BLaER1 (cell line): ENCODE measurements around the gene MCU.

ENCODE experiments used
- H3K27ac ChIP-seq: shearing (Covaris generic); formaldehyde crosslinking; 2 replicates; pipeline ENCODE4 v1.8.1; 2022
- H3K27me3 ChIP-seq: shearing (Covaris generic); formaldehyde crosslinking; 2 replicates; pipeline ENCODE4 v1.8.1; 2022
- H3K36me3 ChIP-seq: shearing (Covaris generic); formaldehyde crosslinking; 2 replicates; pipeline ENCODE4 v1.8.1; 2022
- H3K4me1 ChIP-seq: shearing (Covaris generic); formaldehyde crosslinking; 2 replicates; pipeline ENCODE4 v1.8.1; 2022
- H3K4me2 ChIP-seq: shearing (Covaris generic); formaldehyde crosslinking; 2 replicates; pipeline ENCODE4 v1.8.1; 2022
- H3K4me3 ChIP-seq: shearing (Covaris generic); formaldehyde crosslinking; 2 replicates; pipeline ENCODE4 v1.8.1; 2022
- H3K9ac ChIP-seq: shearing (Covaris generic); formaldehyde crosslinking; 2 replicates; pipeline ENCODE4 v1.8.1; 2022
- H3K9me3 ChIP-seq: shearing (Covaris generic); formaldehyde crosslinking; 2 replicates; pipeline ENCODE4 v1.8.1; 2022
- H4K20me1 ChIP-seq: shearing (Covaris generic); formaldehyde crosslinking; 2 replicates; pipeline ENCODE4 v1.8.1; 2022
- Cebpa-rat ChIP-seq: shearing (Covaris generic); IDR thresholded peaks from 2 replicates; pipeline ENCODE4 v1.8.1; 2022

MCU gene

DNA sequence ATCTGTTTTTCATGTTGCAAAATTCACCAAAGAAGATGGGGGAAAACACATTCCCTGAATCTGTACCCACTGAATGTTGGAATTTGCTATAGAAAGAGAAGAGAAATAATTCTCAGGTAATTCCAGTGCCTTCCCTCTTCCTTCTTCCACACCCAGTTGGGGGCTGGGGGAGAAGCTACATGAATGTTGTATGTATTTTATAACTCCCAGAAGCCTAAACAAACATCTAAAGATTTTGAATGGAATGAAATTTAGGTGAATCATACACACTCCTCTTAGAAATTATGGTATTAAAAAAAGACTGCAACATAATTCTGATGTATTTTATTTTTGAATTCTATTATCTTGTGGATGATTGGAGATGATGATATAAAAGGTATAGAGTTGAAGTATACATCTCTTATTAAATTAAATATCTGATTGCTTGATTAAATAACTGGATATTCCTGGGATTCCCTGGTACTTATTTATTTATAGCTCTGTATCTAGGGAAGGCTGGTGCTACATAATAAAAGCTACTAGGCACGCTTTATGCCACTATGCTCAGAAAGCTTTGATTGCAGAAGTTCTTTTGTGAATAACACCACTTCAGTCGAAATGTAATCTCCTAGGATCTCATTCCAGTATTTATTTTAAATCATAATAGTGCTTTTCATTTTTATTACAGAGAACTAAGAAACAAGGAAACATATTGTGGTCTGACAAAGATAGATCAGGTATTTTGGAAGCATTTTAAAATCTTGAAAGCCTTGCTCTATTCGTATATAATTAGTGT, 98.5 kb downstream of the MCU start:
- H3K4me2 ChIP-seq: no peak overlapping the region
- no peaks in the 10 kb centered on the region for H3K27me3 ChIP-seq
- no peak overlapping the region for H3K4me3 ChIP-seq
- no peak overlapping the region for H3K9ac ChIP-seq
- no peaks in the 10 kb centered on the region for H3K36me3 ChIP-seq
- no peak for TF ChIP-seq Cebpa-rat
- no peak overlapping the region for H3K27ac ChIP-seq
- H3K4me1 ChIP-seq: peaks cover 26% of the 10 kb centered on the region
- H4K20me1 ChIP-seq: peaks cover 21% of the 10 kb centered on the region; the same call in 1 of the 2 replicates
- H3K9me3 ChIP-seq: no peaks in the 10 kb centered on the region

DNA sequence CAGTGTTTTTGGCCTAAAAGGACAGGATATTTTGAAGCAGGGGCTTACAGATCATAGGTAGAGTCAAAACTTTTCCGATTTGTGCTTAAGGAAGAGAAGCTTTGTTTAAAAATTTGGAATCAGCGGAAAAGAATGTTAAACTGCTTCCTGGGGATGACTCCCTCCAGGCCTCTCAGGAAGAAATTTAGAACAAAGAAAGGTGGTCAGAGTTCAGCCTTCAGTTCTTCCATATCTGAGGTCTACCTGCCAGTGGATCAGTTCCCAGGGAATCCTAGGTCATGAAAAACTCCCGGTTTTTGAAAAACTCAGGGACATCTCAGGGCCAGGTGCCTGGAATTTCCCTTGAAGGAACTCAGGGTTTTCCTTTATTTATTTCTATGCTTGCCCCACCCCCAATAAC, 100.3 kb downstream of the MCU start:
- Histone ChIP-seq H3K4me3 (no peak overlapping the region), H3K4me1 (peaks cover 24% of the 10 kb centered on the region), H3K9me3 (no peaks in the 10 kb centered on the region), H3K36me3 (no peaks in the 10 kb centered on the region), H4K20me1 (peaks cover 21% of the 10 kb centered on the region; the same call in 1 of the 2 replicates), H3K4me2 (no peak overlapping the region), H3K27ac (no peak overlapping the region), H3K27me3 (no peaks in the 10 kb centered on the region), H3K9ac (no peak overlapping the region)
- no peak for TF ChIP-seq Cebpa-rat

DNA sequence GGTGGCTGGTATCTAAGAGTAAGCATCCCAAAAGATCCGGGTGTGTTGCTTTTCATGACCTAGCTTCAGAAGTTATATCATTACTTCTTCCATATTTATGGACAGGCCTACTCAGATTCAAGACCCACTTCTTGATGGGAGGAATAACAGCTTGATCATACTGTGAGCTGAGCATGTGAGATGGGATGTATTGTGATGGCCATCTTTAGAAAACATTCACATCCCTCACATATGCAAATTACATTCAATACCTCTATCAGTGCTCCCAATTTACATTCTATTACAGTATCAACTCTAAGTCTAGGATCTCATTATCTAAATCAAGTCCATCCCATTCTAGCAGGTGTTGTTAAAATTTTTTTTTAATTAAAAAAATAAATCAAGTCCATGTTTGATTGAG, 101.8 kb downstream of the MCU start:
- H3K27ac ChIP-seq: no peak overlapping the region
- no peaks in the 10 kb centered on the region for H3K27me3 ChIP-seq
- H3K4me2 ChIP-seq: no peak overlapping the region

GRCh38 chr10:72794260-72794659, 102.3 kb downstream of the MCU start:
- H4K20me1 ChIP-seq: peaks cover 8% of the 10 kb centered on the region; the same call in 1 of the 2 replicates
- no peak overlapping the region for H3K9ac ChIP-seq
- H3K36me3 ChIP-seq: no peaks in the 10 kb centered on the region
- no peak overlapping the region for H3K27ac ChIP-seq
- H3K4me2 ChIP-seq: no peak overlapping the region
- H3K4me3 ChIP-seq: no peak overlapping the region
- no peaks in the 10 kb centered on the region for H3K27me3 ChIP-seq
- no peak for TF ChIP-seq Cebpa-rat
- peaks cover 6% of the 10 kb centered on the region; the same call in 1 of the 2 replicates for H3K4me1 ChIP-seq
- no peaks in the 10 kb centered on the region for H3K9me3 ChIP-seq

More for the DNA sequence above, 101.8 kb downstream of the MCU start:
- no peak for TF ChIP-seq Cebpa-rat
- Histone ChIP-seq H3K4me3 (no peak overlapping the region), H3K4me1 (peaks cover 12% of the 10 kb centered on the region), H4K20me1 (peaks cover 12% of the 10 kb centered on the region; the same call in 1 of the 2 replicates), H3K9me3 (no peaks in the 10 kb centered on the region), H3K36me3 (no peaks in the 10 kb centered on the region), H3K9ac (no peak overlapping the region)

GRCh38 chr10:72796042-72796441, 104.1 kb downstream of the MCU start:
- Histone ChIP-seq H3K9ac (no peak overlapping the region), H3K27me3 (no peaks in the 10 kb centered on the region), H3K9me3 (no peaks in the 10 kb centered on the region), H4K20me1 (no peaks in the 10 kb centered on the region), H3K4me2 (no peak overlapping the region), H3K36me3 (no peaks in the 10 kb centered on the region), H3K27ac (no peak overlapping the region), H3K4me1 (peaks cover 5% of the 10 kb centered on the region), H3K4me3 (no peak overlapping the region)
- no peak for TF ChIP-seq Cebpa-rat

GRCh38 chr10:72796538-72796937, 104.6 kb downstream of the MCU start:
- Histone ChIP-seq H3K4me1 (peaks cover 7% of the 10 kb centered on the region), H4K20me1 (no peaks in the 10 kb centered on the region), H3K4me3 (no peak overlapping the region), H3K9ac (no peak overlapping the region), H3K27me3 (no peaks in the 10 kb centered on the region), H3K27ac (no peak overlapping the region), H3K36me3 (no peaks in the 10 kb centered on the region), H3K9me3 (no peaks in the 10 kb centered on the region), H3K4me2 (no peak overlapping the region)
- TF ChIP-seq Cebpa-rat: no peak

DNA sequence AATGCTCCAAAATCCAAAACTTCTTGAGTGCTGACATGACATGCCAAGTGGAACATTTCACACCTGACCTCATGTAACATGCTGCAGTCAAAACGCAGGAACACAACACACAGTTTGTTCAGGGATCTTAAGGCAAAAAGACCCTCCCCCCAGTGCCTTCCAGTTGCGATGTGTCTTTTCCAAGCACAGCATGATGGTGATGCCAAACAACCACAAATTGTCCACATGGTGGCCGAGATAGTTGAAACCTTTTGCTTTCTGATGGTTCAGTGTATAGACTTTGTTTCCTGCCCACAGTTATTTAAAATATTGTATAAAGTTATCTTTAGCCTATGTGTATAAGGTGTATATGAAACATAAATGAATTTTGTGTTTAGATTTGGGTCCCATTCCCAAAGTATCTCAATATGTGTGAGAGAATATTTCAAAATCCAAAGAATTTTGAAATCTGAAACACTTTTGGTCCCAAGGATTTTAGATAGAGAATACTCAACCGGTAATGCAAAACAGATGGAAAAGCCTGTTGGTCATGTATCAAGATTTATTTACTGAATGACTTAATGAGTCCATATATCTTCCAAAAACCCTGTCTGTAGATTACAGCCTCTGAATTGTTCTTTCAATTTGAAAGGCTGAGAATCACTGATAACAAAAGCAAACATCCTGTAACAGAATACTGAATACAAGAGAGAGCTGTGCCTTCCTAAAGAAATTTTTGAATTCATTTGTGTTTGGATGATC, 108.2 kb downstream of the MCU start:
- H3K9ac ChIP-seq: no peak overlapping the region
- no peak overlapping the region for H3K4me3 ChIP-seq
- no peaks in the 10 kb centered on the region for H3K36me3 ChIP-seq
- H3K27ac ChIP-seq: no peak overlapping the region
- no peaks in the 10 kb centered on the region for H3K9me3 ChIP-seq
- no peak overlapping the region for H3K4me2 ChIP-seq
- TF ChIP-seq Cebpa-rat: no peak
- no peaks in the 10 kb centered on the region for H3K27me3 ChIP-seq
- H4K20me1 ChIP-seq: no peaks in the 10 kb centered on the region
- H3K4me1 ChIP-seq: peaks cover 7% of the 10 kb centered on the region

DNA sequence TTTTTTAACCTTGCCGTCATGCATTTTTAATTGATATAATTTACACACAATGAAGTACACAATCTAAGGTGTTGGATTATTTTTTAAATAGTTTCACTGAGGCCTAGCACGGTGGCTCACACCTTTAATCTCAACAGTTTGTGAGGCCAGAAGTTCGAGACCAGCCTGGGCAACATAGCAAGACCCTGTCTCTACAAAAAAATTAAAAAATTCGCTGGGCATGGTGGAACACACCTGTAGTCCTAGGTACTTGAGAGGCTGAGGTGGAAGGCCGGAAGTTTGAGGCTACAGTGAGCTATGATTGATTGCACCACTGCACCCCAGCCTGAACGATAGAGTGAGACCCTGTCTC, 108.8 kb downstream of the MCU start:
- Histone ChIP-seq H3K27ac (no peak overlapping the region), H4K20me1 (no peaks in the 10 kb centered on the region), H3K9me3 (no peaks in the 10 kb centered on the region), H3K4me2 (no peak overlapping the region), H3K4me1 (peaks cover 7% of the 10 kb centered on the region), H3K36me3 (no peaks in the 10 kb centered on the region), H3K9ac (no peak overlapping the region), H3K4me3 (no peak overlapping the region), H3K27me3 (no peaks in the 10 kb centered on the region)
- TF ChIP-seq Cebpa-rat: no peak

GRCh38 chr10:72801263-72801868, 109.4 kb downstream of the MCU start:
- no peak for TF ChIP-seq Cebpa-rat
- no peak overlapping the region for H3K9ac ChIP-seq
- no peaks in the 10 kb centered on the region for H3K36me3 ChIP-seq
- peaks cover 7% of the 10 kb centered on the region for H3K4me1 ChIP-seq
- H3K4me2 ChIP-seq: no peak overlapping the region
- H3K4me3 ChIP-seq: no peak overlapping the region
- H4K20me1 ChIP-seq: no peaks in the 10 kb centered on the region
- H3K27ac ChIP-seq: no peak overlapping the region
- no peaks in the 10 kb centered on the region for H3K27me3 ChIP-seq
- no peaks in the 10 kb centered on the region for H3K9me3 ChIP-seq

- H3K27ac ChIP-seq: no peak overlapping the region
- H3K4me1 ChIP-seq: peaks cover 7% of the 10 kb centered on the region
Measured at GRCh38 chr10:72802332-72802731, 110.4 kb downstream of the MCU start.

More at GRCh38 chr10:72802332-72802731, 110.4 kb downstream of the MCU start:
- TF ChIP-seq Cebpa-rat: no peak
- Histone ChIP-seq H3K9ac (no peak overlapping the region), H3K4me2 (no peak overlapping the region), H4K20me1 (no peaks in the 10 kb centered on the region), H3K27me3 (no peaks in the 10 kb centered on the region), H3K4me3 (no peak overlapping the region), H3K36me3 (no peaks in the 10 kb centered on the region), H3K9me3 (no peaks in the 10 kb centered on the region)
